Immature natural killer cell (primary cell): Measurements from ENCODE around the gene TMEM9. TPM values are rescaled to one million over a fixed set of nuclear protein-coding genes. Genes with fewer than 3 reads are reported as not detected.

ENCODE experiments used
- DNase-seq, 3 donors: peaks; one replicate each; pipeline ENCODE4 v3.0.0; 2022; ENCODE audit warnings: mixed read lengths in 1 of 3
- H3K27ac Mint-ChIP-seq, 6 donors: one replicate each; pipeline ENCODE4 v1.8.0; 2020; ENCODE audit warnings: mixed read lengths in 6 of 6, mild to moderate bottlenecking in 5 of 6, inconsistent platforms in 4 of 6, moderate library complexity in 3 of 6
- H3K27me3 Mint-ChIP-seq, 3 donors: one replicate each; pipeline ENCODE4 v1.8.0; 2020 to 2021; ENCODE audit warnings: low read depth in 3 of 3, mild to moderate bottlenecking in 3 of 3, mixed read lengths in 3 of 3, moderate library complexity in 3 of 3, inconsistent platforms in 1 of 3
- H3K36me3 Mint-ChIP-seq, 3 donors: one replicate each; pipeline ENCODE4 v1.8.0; 2020; ENCODE audit warnings: mixed read lengths in 3 of 3, inconsistent platforms in 2 of 3, mild to moderate bottlenecking in 2 of 3
- H3K4me1 Mint-ChIP-seq, 2 donors: one replicate each; pipeline ENCODE4 v1.8.0; 2020; ENCODE audit warnings: inconsistent platforms in 2 of 2, mild to moderate bottlenecking in 2 of 2, mixed read lengths in 2 of 2, moderate library complexity in 1 of 2
- H3K4me3 Mint-ChIP-seq, 5 donors: one replicate each; pipeline ENCODE4 v1.8.0; 2020; ENCODE audit warnings: mild to moderate bottlenecking in 5 of 5, mixed read lengths in 5 of 5, inconsistent platforms in 3 of 5, moderate library complexity in 3 of 5
- H3K9me3 Mint-ChIP-seq, 6 donors: one replicate each; pipeline ENCODE4 v1.8.0; 2020; ENCODE audit warnings: mild to moderate bottlenecking in 6 of 6, mixed read lengths in 6 of 6, inconsistent platforms in 4 of 6, moderate library complexity in 3 of 6
- polyA plus RNA-seq, 3 donors: library from polyadenylated mRNA; unstranded; fragments of 300-500 nt; fragmentation: Illumina TruSeq; gene quantifications; one replicate each; pipeline ENCODE4 v1.2.3, GENCODE V29; 2021

Gene TMEM9
- 10 to 100 TPM; 32.6 to 66.7 (median 38.9) TPM for polyA plus RNA-seq

GRCh38 chr1:201154389-201155165, at the start of gene TMEM9:
Gene TMEM9, minus strand, starts transcription at chr1:201154474. Its CDS starts 551 bp downstream, at chr1:201153923.
- Mint-ChIP-seq H3K4me1 (peaks cover 15 to 18% of the 10 kb centered on the region in 2 donors), H3K27me3 (peaks cover 5 to 6% (median 6%) of the 10 kb centered on the region in 3 donors), H3K27ac (peak within 1 kb of the TSS; percentile 80 to 91 (median 82)), H3K36me3 (peaks cover 0 to 7% (median 4%) of the 10 kb centered on the region in 3 donors), H3K4me3 (peak within 1 kb of the TSS; percentile 89 to 92 (median 92)), H3K9me3 (no peaks in the 10 kb centered on the region)
- DNase-seq, result peak; percentile 95 to 96 (median 95)

GRCh38 chr1:201198598-201198997, 44.3 kb upstream of the TMEM9 start:
- no peaks in the 10 kb centered on the region for H3K4me1 Mint-ChIP-seq
- H3K27me3 Mint-ChIP-seq, result peaks cover 0 to 3% (median 2%) of the 10 kb centered on the region in 3 donors
- no peak overlapping the region for H3K4me3 Mint-ChIP-seq
- H3K9me3 Mint-ChIP-seq, result no peaks in the 10 kb centered on the region
- no peaks in the 10 kb centered on the region for H3K36me3 Mint-ChIP-seq
- DNase-seq, result no peak
- H3K27ac Mint-ChIP-seq, result no peak overlapping the region

GRCh38 chr1:201194046-201194445, 39.8 kb upstream of the TMEM9 start:
- H3K4me1 Mint-ChIP-seq, result no peaks in the 10 kb centered on the region
- no peak overlapping the region for H3K4me3 Mint-ChIP-seq
- H3K27ac Mint-ChIP-seq, result no peak overlapping the region

GRCh38 chr1:201192261-201192788, 38.1 kb upstream of the TMEM9 start:
- no peaks in the 10 kb centered on the region for H3K4me1 Mint-ChIP-seq
- no peaks in the 10 kb centered on the region for H3K9me3 Mint-ChIP-seq
- no peaks in the 10 kb centered on the region for H3K36me3 Mint-ChIP-seq
- H3K27ac Mint-ChIP-seq, result no peak overlapping the region
- no peak for DNase-seq
- no peak overlapping the region for H3K4me3 Mint-ChIP-seq
- peaks cover 0 to 13% (median 4%) of the 10 kb centered on the region in 3 donors for H3K27me3 Mint-ChIP-seq

More at GRCh38 chr1:201194046-201194445, 39.8 kb upstream of the TMEM9 start:
- Mint-ChIP-seq H3K27me3 (peaks cover 0 to 8% (median 4%) of the 10 kb centered on the region in 3 donors), H3K36me3 (no peaks in the 10 kb centered on the region), H3K9me3 (no peaks in the 10 kb centered on the region)
- DNase-seq, result no peak

GRCh38 chr1:201191653-201192260, 37.5 kb upstream of the TMEM9 start:
- no peaks in the 10 kb centered on the region for H3K4me1 Mint-ChIP-seq
- no peak for DNase-seq

GRCh38 chr1:201190624-201191051, 36.4 kb upstream of the TMEM9 start, which contains the start of gene IGFN1:
Gene IGFN1, plus strand, starts transcription at chr1:201190824. Its CDS starts 2,470 bp downstream, at chr1:201193294.
- Mint-ChIP-seq H3K4me3 (no peak within 1 kb of the TSS), H3K36me3 (no peaks in the 10 kb centered on the region), H3K4me1 (no peaks in the 10 kb centered on the region), H3K9me3 (no peaks in the 10 kb centered on the region), H3K27me3 (peaks cover 0 to 13% (median 5%) of the 10 kb centered on the region in 3 donors), H3K27ac (no peak within 1 kb of the TSS)
- no peak for DNase-seq

More at GRCh38 chr1:201191653-201192260, 37.5 kb upstream of the TMEM9 start:
- Mint-ChIP-seq H3K9me3 (no peaks in the 10 kb centered on the region), H3K27ac (no peak overlapping the region), H3K4me3 (no peak overlapping the region), H3K27me3 (peaks cover 0 to 13% (median 4%) of the 10 kb centered on the region in 3 donors), H3K36me3 (no peaks in the 10 kb centered on the region)

- H3K4me3 Mint-ChIP-seq, result no peak overlapping the region
- no peak overlapping the region for H3K27ac Mint-ChIP-seq
- DNase-seq, result no peak
- no peaks in the 10 kb centered on the region for H3K4me1 Mint-ChIP-seq
- H3K27me3 Mint-ChIP-seq, result peaks cover 0 to 11% (median 6%) of the 10 kb centered on the region in 3 donors
- H3K36me3 Mint-ChIP-seq, result no peaks in the 10 kb centered on the region
- H3K9me3 Mint-ChIP-seq, result no peaks in the 10 kb centered on the region
Observed at GRCh38 chr1:201190005-201190404, 35.7 kb upstream of the TMEM9 start.

- Mint-ChIP-seq H3K4me1 (no peaks in the 10 kb centered on the region), H3K4me3 (no peak overlapping the region), H3K9me3 (no peaks in the 10 kb centered on the region), H3K27me3 (peaks cover 2 to 11% (median 6%) of the 10 kb centered on the region in 3 donors), H3K36me3 (no peaks in the 10 kb centered on the region), H3K27ac (peak overlapping the region in 1 of 6 donors; percentile 20)
- no peak for DNase-seq
Observed at GRCh38 chr1:201189085-201189484, 34.8 kb upstream of the TMEM9 start.

GRCh38 chr1:201186192-201186591, 31.9 kb upstream of the TMEM9 start:
- no peaks in the 10 kb centered on the region for H3K36me3 Mint-ChIP-seq
- no peak overlapping the region for H3K4me3 Mint-ChIP-seq
- no peaks in the 10 kb centered on the region for H3K4me1 Mint-ChIP-seq
- no peak overlapping the region for H3K27ac Mint-ChIP-seq
- peaks cover 4 to 11% (median 5%) of the 10 kb centered on the region in 3 donors for H3K27me3 Mint-ChIP-seq
- peaks cover 0 to 2% (median 0%) of the 10 kb centered on the region in 6 donors for H3K9me3 Mint-ChIP-seq
- DNase-seq, result no peak

- DNase-seq, result no peak
- no peak overlapping the region for H3K27ac Mint-ChIP-seq
- H3K27me3 Mint-ChIP-seq, result peaks cover 4 to 11% (median 5%) of the 10 kb centered on the region in 3 donors
- no peaks in the 10 kb centered on the region for H3K4me1 Mint-ChIP-seq
- no peak overlapping the region for H3K4me3 Mint-ChIP-seq
- H3K36me3 Mint-ChIP-seq, result no peaks in the 10 kb centered on the region
- H3K9me3 Mint-ChIP-seq, result peaks cover 0 to 2% (median 0%) of the 10 kb centered on the region in 6 donors
Observed at GRCh38 chr1:201185527-201186128, 31.4 kb upstream of the TMEM9 start.

- Mint-ChIP-seq H3K27ac (no peak overlapping the region), H3K4me3 (no peak overlapping the region), H3K27me3 (peaks cover 2 to 9% (median 5%) of the 10 kb centered on the region in 3 donors), H3K4me1 (no peaks in the 10 kb centered on the region), H3K36me3 (no peaks in the 10 kb centered on the region), H3K9me3 (peaks cover 0 to 2% (median 0%) of the 10 kb centered on the region in 6 donors)
- no peak for DNase-seq
Observed at GRCh38 chr1:201185123-201185453, 30.8 kb upstream of the TMEM9 start.

- H3K4me1 Mint-ChIP-seq, result no peaks in the 10 kb centered on the region
- peaks cover 0 to 2% (median 0%) of the 10 kb centered on the region in 6 donors for H3K9me3 Mint-ChIP-seq
- H3K27me3 Mint-ChIP-seq, result peaks cover 2 to 9% (median 5%) of the 10 kb centered on the region in 3 donors
- no peak overlapping the region for H3K4me3 Mint-ChIP-seq
- no peak overlapping the region for H3K27ac Mint-ChIP-seq
- DNase-seq, result no peak
- no peaks in the 10 kb centered on the region for H3K36me3 Mint-ChIP-seq
Observed at GRCh38 chr1:201184307-201185122, 30.2 kb upstream of the TMEM9 start.

GRCh38 chr1:201183753-201184152, 29.5 kb upstream of the TMEM9 start:
- Mint-ChIP-seq H3K4me3 (no peak overlapping the region), H3K27me3 (peaks cover 2 to 5% (median 4%) of the 10 kb centered on the region in 3 donors), H3K36me3 (no peaks in the 10 kb centered on the region), H3K27ac (no peak overlapping the region), H3K9me3 (peaks cover 0 to 2% (median 0%) of the 10 kb centered on the region in 6 donors), H3K4me1 (no peaks in the 10 kb centered on the region)
- no peak for DNase-seq
